Prostate gland (tissue), 2 donors: ENCODE data around the gene ZNF585A. TPM values are rescaled to one million over a fixed set of nuclear protein-coding genes. Genes with fewer than 3 reads are reported as not detected.

Source experiments
- DNase-seq: peaks from one replicate; pipeline ENCODE4 v3.0.0-alpha.2; 2019; ENCODE audit warnings: low spot score
- H3K27ac ChIP-seq, 2 donors: fragments of 200-600 bp; sonication (generic); 2 replicates each; pipeline ENCODE4 v1.5.1; 2017 to 2019
- H3K27me3 ChIP-seq: fragments of 200-600 bp; sonication (generic); replicated peaks from 2 replicates; pipeline ENCODE4 v1.5.1; 2019; ENCODE audit not compliant: insufficient read depth
- H3K36me3 ChIP-seq, 2 donors: fragments of 200-600 bp; sonication (generic); 1 replicate in 1 of 2; 2 replicates in 1 of 2; pipeline versions ENCODE4 v1.5.1 to v1.8.1; 2017 to 2019
- H3K4me1 ChIP-seq: fragments of 200-600 bp; sonication (generic); replicated peaks from 2 replicates; pipeline ENCODE4 v1.5.1; 2019
- H3K4me3 ChIP-seq, 2 donors: fragments of 200-600 bp; sonication (generic); 2 replicates each; pipeline ENCODE4 v1.5.1; 2017 to 2019
- H3K9me3 ChIP-seq: fragments of 200-600 bp; sonication (generic); 2 replicates; pipeline ENCODE4 v1.5.1; 2017
- CTCF ChIP-seq, 4 experiments: fragments of 200-600 bp in 2 of 4; fragments of 450-650 bp in 2 of 4; sonication (generic) in 2 of 4; IDR thresholded peaks; 1 replicate in 3 of 4; 2 replicates in 1 of 4; pipeline ENCODE4 v1.5.1; 2016 to 2019; ENCODE audit warnings: antibody characterized with exemption in 4 of 4, mild to moderate bottlenecking in 2 of 4, moderate library complexity in 2 of 4
- POLR2A ChIP-seq: fragments of 450-650 bp; IDR thresholded peaks from one replicate; pipeline ENCODE4 v1.6.1; 2016; ENCODE audit warnings: antibody characterized with exemption, mild to moderate bottlenecking
- POLR2AphosphoS5 ChIP-seq: sonication (generic); formaldehyde crosslinking; IDR thresholded peaks from one replicate; pipeline ENCODE4 v1.6.1; 2017; ENCODE audit warnings: antibody characterized with exemption
- WGBS: methylation state at CpG from one replicate; pipeline ENCODE4 v1.1.5; 2018; 5-methylcytosine and 5-hydroxymethylcytosine counted together
- intact Hi-C: fragments of 100-400 bp; cut with DNase I; formaldehyde crosslinking; loops from one replicate; pipeline ENCODE4 v1.14.2; 2022
- total RNA-seq, 2 donors: library from RNA; depleted of rRNA; stranded (reverse); fragments of >200 nt; gene quantifications; one replicate each; pipeline ENCODE4 v1.1.0, GENCODE V29; 2016

ZNF585A gene
- total RNA-seq, 2 donors from 2014 or later: 5.0 to 8.7 TPM

- H3K36me3 ChIP-seq: peaks cover 0 to 7% of the 10 kb centered on the region in 2 donors
Measured at GRCh38 chr19:37165635-37166034, 6.9 kb downstream of the ZNF585A start.

GRCh38 chr19:37160153-37160552 lies 12.3 kb downstream of the ZNF585A start:
- H3K36me3 ChIP-seq: peaks cover 3 to 5% of the 10 kb centered on the region in 2 donors
- no peak for DNase-seq
- no peaks in the 10 kb centered on the region for H3K4me1 ChIP-seq
- intact Hi-C loops: no loop called here
- H3K27me3 ChIP-seq: no peaks in the 10 kb centered on the region
- H3K27ac ChIP-seq: no peak overlapping the region
- H3K9me3 ChIP-seq: no peaks in the 10 kb centered on the region
- WGBS: 95% methylated on average over 1 of the region's 1 CpG
- TF ChIP-seq POLR2A: no peak
- no peak for TF ChIP-seq CTCF (IDR thresholded peaks at IDR 0.05)
- no peak for TF ChIP-seq POLR2AphosphoS5
- no peak overlapping the region for H3K4me3 ChIP-seq

More at GRCh38 chr19:37165635-37166034, 6.9 kb downstream of the ZNF585A start:
- intact Hi-C loops: no loop called here
- H3K27me3 ChIP-seq: no peaks in the 10 kb centered on the region
- no peak for TF ChIP-seq POLR2A
- no peak for TF ChIP-seq POLR2AphosphoS5
- TF ChIP-seq CTCF (IDR thresholded peaks at IDR 0.05): no peak
- H3K4me1 ChIP-seq: no peaks in the 10 kb centered on the region
- no peaks in the 10 kb centered on the region for H3K9me3 ChIP-seq
- no peak overlapping the region for H3K27ac ChIP-seq
- no peak for DNase-seq
- WGBS: 100% methylated on average over 1 of the region's 1 CpG
- H3K4me3 ChIP-seq: no peak overlapping the region

- intact Hi-C loops: no loop called here
- H3K4me3 ChIP-seq: no peak overlapping the region
- H3K27ac ChIP-seq: no peak overlapping the region
- H3K9me3 ChIP-seq: no peaks in the 10 kb centered on the region
- peaks cover 0 to 9% of the 10 kb centered on the region in 2 donors for H3K36me3 ChIP-seq
- no peaks in the 10 kb centered on the region for H3K4me1 ChIP-seq
- H3K27me3 ChIP-seq: no peaks in the 10 kb centered on the region
- TF ChIP-seq POLR2A (no peak), CTCF (IDR thresholded peaks at IDR 0.05) (no peak), POLR2AphosphoS5 (no peak)
- DNase-seq: no peak
- WGBS: 95% methylated on average over 3 of the region's 3 CpGs
Measured at GRCh38 chr19:37148214-37148613, 24.3 kb downstream of the ZNF585A start.

- H3K27me3 ChIP-seq: no peaks in the 10 kb centered on the region
- 16% methylated on average over 1 of the region's 1 CpG for WGBS
- DNase-seq: no peak
- peaks cover 11% of the 10 kb centered on the region for H3K9me3 ChIP-seq
- TF ChIP-seq POLR2A (no peak), POLR2AphosphoS5 (no peak), CTCF (IDR thresholded peaks at IDR 0.05) (no peak)
- intact Hi-C loops: no loop called here
- no peak overlapping the region for H3K4me3 ChIP-seq
- no peaks in the 10 kb centered on the region for H3K4me1 ChIP-seq
- no peaks in the 10 kb centered on the region for H3K36me3 ChIP-seq
- H3K27ac ChIP-seq: no peak overlapping the region
Measured at GRCh38 chr19:37136111-37136510, 36.4 kb downstream of the ZNF585A start.

GRCh38 chr19:37128821-37129177 lies 43.7 kb downstream of the ZNF585A start:
- no peak for DNase-seq
- no peak overlapping the region for H3K27ac ChIP-seq
- H3K9me3 ChIP-seq: peaks cover 26% of the 10 kb centered on the region
- peaks cover 11 to 15% of the 10 kb centered on the region in 2 donors for H3K36me3 ChIP-seq
- H3K27me3 ChIP-seq: no peaks in the 10 kb centered on the region
- no peaks in the 10 kb centered on the region for H3K4me1 ChIP-seq
- H3K4me3 ChIP-seq: no peak overlapping the region
- TF ChIP-seq POLR2AphosphoS5 (no peak), POLR2A (no peak), CTCF (IDR thresholded peaks at IDR 0.05) (no peak)
- intact Hi-C loops: no loop called here
- WGBS: 98% methylated on average over 3 of the region's 3 CpGs
